Activated gamma-delta T cell treated with Interleukin-2 at 50 U/mL for 16 hours (primary cell): ENCODE results near the gene NRTN.
A peak's percentile ranks its signal among the peaks of the same experiment; 100 is the strongest.

ENCODE experiments used
- DNase-seq: peaks from one replicate; pipeline ENCODE4 v3.0.0-alpha.2; 2020

Gene NRTN

GRCh38 chr19:5790559-5791520 is 14.0 kb upstream of the NRTN start, which contains the start of gene DUS3L:
DUS3L (minus strand) TSS chr19:5791163; CDS start chr19:5791141, 22 bp downstream.
- DNase-seq: peak; percentile 94

GRCh38 chr19:5792224-5792623 is 12.6 kb upstream of the NRTN start:
- DNase-seq: no peak

DNA sequence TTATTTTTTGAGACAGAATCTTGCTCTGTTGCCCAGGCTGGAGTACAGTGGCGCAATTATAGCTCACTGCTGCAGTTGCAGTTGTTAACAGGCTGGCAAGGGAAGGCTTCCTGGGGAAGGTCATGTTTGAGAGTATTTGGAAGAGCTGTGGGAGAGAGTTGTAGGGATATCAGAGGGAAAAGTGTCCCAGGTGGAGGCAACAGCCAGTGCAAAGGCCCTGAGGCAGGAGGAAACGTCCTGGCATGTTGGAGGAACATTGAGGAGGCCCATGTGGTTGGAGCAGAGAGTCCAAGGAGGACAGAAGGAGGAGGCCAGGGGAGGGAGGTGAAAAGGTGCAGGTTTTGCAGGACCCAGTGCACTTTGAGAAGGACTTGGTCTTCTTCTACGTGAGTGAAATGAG is 11.7 kb upstream of the NRTN start:
- DNase-seq: no peak

DNA sequence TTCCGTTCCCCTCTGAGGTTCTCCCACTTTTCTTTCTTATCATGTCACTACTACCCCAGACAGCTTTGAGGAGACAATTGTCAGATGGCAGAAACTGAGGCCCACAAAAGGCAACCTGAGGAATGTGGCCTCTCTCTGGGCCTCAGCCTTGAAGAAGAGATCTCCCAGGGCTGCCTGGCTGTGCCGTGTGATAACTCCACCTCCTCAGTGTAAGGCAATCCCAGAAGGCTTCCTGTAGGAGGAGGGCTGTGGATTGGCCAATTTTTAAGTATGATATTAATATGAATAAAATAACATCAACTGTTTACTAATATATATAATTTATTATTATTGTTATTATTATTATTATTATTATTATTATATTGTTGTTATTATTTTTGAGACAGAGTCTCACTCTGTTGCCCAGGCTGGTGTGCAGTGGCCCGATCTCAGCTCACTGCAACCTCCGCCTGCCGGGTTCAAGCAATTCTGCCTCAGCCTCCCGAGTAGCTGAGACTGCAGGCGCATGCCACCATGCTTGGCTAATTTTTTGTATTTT is 9.4 kb upstream of the NRTN start:
- DNase-seq: no peak

DNA sequence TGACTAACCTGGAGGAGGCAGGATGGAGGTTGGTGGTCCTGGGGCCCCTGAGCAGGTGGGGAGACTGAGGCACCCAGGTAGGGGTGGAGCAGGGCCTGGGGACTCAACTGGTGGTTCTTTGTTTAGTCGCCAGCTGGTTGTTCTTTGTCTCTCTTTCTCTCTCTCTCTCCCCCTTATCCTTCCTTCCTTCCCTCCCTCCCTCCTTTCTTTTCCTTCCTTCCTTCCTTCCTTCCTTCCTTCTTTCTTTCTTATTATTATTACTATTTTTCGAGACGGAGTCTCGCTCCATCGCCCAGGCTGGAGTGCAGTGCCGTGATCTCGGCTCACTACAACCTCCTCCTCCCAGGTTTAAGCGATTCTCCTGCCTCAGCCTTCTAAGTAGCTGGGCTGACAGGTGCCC is 6.6 kb upstream of the NRTN start:
- DNase-seq: no peak

GRCh38 chr19:5799247-5800241 is 5.3 kb upstream of the NRTN start:
- DNase-seq: no peak

DNA sequence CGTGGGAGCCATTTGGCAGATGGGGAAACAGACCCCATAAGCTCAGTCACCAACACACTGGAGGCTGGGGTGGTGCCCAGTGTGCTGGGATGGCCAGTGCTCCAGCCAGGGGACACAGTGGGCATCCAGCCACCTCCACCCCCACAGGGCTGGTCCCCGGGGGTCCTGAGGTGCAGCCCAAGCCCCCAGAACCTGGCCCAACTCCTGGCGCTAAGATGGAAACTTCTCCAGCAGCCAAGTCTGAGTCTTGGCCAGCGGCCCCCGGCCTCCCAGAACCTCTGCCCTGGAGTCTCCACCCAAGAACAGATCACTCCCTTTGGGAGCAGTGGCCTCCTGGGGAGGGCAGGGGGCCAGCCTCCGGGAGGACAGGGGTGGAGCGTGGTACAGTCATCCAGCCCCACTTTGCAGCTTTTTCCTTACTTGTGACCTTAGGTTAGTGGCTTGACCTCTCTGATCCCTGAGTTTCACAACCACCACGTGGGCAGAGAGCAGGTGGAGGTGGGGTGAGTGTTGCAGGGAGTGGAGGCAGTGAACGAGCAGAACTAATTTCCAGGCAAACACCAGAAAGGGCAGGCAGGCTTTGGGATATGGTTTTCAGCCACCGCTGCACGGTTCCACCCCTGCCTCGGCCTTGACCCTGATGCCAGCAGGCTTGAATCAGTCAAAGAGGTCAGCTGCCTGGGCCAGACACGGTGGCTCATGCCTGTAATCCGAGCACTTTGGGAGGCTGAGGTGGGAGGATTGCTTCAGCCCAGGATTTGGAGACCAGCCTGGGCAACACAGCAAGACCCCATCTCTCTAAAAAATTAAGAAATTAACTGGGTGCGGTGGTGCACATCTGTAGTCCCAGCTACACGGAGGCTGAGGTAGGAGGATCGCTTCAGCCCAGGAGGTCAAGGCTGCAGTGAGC is 4.3 kb upstream of the NRTN start:
- no peak for DNase-seq

DNA sequence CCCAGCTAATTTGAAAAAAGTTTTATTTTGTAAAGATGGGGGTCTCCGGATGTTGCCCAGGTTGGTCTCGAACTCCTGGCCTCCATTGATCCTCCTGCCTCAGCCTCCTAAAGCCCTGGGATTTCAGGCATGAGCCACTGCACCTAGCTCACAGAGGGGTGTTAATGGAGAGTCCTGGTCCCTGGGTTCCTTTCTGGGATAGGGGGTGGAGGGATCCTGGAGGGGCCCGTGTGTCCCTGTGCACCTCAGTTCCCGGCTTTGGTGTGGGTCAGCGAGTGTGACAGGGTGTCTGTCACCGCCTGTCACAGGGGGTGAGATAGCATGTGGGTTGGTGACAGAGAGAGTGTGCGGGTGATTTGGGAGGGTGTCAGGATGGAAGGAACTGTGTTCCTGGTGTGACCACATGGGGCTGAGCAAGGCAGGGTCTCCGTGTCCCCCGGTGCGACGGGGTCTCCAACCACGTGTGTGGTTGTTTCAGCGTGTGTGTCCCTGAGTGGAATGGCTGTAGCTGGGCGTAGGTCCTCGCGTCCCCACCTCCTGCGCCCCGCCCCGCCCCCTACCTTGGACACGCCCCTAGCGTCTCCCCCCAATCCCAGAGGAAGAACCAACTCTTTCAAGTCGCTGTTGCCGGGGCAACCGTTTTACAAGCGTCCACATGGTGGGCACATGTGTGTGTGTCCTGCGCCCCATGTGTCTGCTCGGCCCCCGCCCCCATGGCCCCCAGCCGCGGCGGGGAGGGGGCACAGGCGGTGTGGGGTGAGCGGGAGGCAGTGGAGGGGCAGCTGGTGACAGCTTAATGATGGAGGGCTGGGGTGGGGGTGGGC is 2.9 kb upstream of the NRTN start:
- DNase-seq: no peak

DNA sequence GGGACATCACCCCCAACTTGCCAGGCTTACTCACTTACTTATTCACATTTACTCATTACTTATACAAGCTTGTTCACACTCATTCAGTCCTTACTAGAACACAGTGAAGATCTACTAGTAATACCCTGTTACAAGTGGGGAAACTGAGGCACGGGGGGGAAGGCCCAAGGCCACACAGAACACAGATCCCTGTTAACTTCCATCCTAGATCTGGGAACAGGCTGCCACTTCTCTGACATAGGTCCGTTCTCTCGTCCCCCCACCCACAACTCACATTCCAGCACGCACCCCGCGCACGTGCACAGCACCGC is 1.5 kb upstream of the NRTN start:
- DNase-seq: no peak

DNA sequence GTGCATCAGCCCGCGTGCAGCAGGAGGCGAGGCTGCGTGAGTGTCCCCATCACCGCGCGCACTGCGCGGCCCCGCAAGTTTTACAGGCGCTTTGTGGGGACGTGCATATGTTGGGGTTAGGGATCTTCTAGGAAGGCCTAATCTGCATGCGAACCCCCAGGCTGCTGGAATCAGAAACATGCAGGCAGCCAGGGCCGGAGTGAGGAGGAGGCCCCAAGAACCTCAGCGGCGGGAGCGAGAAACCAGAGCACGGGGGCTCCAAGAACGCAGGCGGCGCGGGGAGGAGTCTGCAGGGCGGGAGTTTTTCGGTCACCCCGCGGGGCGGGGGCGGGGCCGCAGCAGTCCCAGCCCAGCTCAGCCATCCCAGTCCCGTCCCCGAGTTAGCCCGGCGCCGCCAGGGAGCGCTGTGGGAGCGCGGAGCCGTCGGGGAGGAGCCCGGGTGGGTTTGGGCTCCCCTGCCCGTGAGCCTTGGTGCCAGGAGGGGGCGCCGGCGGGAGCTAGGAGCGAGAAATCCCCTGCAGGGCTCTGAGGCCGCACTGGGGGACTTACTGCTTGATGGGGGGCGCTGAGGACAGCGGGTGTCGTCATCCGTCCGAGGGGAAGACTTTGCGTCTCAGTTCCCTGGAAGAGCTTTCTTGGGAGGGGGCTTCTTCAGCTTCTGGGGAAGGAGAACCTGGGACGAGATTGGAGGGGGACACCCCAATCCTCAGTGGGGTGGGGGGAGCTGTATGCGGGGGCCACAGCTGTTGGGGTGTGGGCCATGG is 933 bp upstream of the NRTN start:
- DNase-seq: peak; percentile 88

- peak; percentile 60 for DNase-seq
These were observed 730 bp downstream of the NRTN start for GRCh38 chr19:5805462-5806132.

GRCh38 chr19:5806133-5806489 is 1.2 kb downstream of the NRTN start:
- no peak for DNase-seq

DNA sequence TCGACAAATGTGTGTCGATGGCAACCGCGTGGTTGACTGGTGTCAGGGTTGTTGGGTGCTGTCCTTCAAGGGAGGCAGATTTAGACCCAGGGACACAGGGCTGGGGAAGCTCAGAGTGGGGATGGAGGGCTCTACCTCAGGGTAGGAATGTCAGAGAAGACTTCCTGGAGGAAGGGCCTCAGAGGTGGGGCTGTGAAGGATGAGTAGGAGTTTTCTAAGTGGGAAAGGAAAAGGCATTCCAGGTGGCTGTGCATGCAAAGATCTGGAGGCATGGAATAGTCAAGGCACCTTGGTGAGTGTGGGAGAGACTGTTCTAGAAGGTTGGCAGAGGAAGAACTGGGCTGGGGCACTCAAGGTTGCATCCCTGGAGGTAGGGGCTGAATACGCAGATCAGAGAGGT is 2.0 kb downstream of the NRTN start:
- no peak for DNase-seq

DNA sequence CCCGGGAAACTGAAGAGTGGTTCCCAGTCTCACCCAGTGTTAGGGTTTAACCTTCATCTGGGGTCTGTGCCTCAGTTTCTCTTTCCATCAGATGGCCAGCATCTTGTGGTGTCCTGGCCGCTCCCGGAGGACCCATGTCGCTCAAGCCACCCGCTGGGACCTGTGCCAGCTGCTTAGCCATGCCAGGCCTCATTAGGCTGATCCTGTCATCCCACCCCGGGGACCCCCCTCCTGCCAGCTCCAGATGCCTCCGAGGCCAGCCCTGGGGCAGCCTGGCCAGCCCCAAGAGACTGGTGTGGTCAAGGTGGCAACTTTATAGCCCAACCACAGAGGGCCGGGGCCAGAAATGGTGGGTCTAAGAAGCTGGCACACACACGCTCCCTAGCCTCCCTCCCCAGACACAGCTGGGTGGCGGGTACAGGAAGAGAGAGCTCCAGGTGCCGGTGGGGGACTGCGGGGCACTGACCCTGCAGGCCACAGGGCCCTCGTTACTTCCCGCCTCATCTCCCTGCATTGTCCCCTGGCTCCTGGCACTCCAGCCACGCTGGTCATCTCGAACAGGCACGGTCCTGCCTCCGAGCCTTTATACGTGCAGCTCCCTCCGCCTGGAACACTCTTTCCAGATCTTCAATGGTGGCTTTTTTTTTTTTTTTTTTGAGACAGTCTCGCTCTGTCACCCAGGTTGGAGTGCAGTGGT is 3.4 kb downstream of the NRTN start:
- DNase-seq: no peak

- DNase-seq: no peak
These were observed 4.2 kb downstream of the NRTN start for GRCh38 chr19:5809053-5809452.

DNA sequence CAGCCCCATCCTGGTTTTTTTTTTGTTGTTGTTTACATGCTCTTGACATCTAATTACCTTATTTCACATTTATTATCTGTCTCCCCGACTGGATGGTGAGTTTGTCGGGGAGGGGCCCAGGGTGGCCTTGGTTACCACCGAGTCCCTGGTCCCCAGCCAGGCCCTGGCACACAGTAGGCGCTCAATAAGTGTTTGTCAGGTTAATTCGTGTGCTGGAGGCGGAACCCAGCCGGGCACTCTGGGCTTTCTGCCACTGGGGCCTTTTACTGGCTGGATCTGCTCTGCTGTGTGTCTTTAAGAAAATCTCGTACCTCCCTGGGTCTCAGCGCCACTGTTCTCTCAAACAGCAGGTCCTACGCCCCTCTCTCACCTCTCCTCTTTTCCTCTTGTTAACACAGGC is 4.6 kb downstream of the NRTN start:
- no peak for DNase-seq

DNA sequence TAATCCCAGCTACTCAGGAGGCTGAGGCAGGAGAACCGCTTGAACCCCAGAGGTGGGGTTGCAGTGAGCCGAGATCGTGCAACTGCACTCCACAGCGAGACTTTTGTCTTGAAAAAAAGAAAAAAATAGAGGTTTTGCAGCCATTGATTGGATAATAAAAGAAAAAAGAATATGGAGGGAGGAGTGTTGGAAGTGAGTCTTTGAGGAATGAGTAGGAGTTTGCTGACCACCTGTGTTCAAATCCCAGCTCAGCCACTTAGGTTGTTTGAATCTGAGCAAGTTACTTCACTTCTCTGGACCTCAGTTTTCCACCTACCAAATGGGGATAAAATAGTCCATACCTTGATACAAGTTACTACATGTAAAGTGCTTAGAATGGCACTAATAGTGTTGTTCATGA is 6.2 kb downstream of the NRTN start:
- DNase-seq: no peak

- no peak for DNase-seq
These were observed 9.4 kb downstream of the NRTN start for GRCh38 chr19:5814123-5814851.

GRCh38 chr19:5814852-5815246 is 10.0 kb downstream of the NRTN start:
- DNase-seq: no peak
